Hematopoietic multipotent progenitor cell treated with erythropoietin and hydrocortisone succinate and interleukin-3 and kit ligand, for 8 days (in vitro differentiated cells): ENCODE measurements around the gene CT55.
"Not testable (repeated sequence)": the region's sequence is repeated elsewhere in the genome, so short reads cannot be mapped to it uniquely, and the experiment has no call there.

Experiments
- DNase-seq: peaks from one replicate; pipeline ENCODE4 v3.0.0-alpha.2; 2015

CT55 gene

GRCh38 chrX:135170877-135171519 is at the start of gene CT55:
Gene CT55, minus strand, starts transcription at chrX:135171398. Its CDS starts 227 bp downstream, at chrX:135171171.
- no peak for DNase-seq

GRCh38 chrX:135213200-135213844 is 42.1 kb upstream of the CT55 start:
- DNase-seq, result no peak

GRCh38 chrX:135206427-135206826 is 35.2 kb upstream of the CT55 start:
- not testable (repeated sequence) for DNase-seq

GRCh38 chrX:135200297-135200696 is 29.1 kb upstream of the CT55 start:
- DNase-seq, result no peak

- DNase-seq, result no peak
Observed at GRCh38 chrX:135194684-135195083, 23.5 kb upstream of the CT55 start.

GRCh38 chrX:135193740-135194139 is 22.5 kb upstream of the CT55 start:
- DNase-seq, result no peak

GRCh38 chrX:135191838-135192237 is 20.6 kb upstream of the CT55 start:
- DNase-seq, result no peak

GRCh38 chrX:135185795-135186443 is 14.7 kb upstream of the CT55 start:
- DNase-seq, result peak; percentile 56

- no peak for DNase-seq
Observed at GRCh38 chrX:135178636-135179035, 7.4 kb upstream of the CT55 start.

- no peak for DNase-seq
Observed at GRCh38 chrX:135170468-135170867, 730 bp downstream of the CT55 start.

- not testable (repeated sequence) for DNase-seq
Observed at GRCh38 chrX:135169534-135169933, 1.7 kb downstream of the CT55 start.

- no peak for DNase-seq
Observed at GRCh38 chrX:135168486-135168885, 2.7 kb downstream of the CT55 start.

GRCh38 chrX:135154688-135155087 is 16.5 kb downstream of the CT55 start:
- not testable (repeated sequence) for DNase-seq

- DNase-seq, result not testable (repeated sequence)
Observed at GRCh38 chrX:135126145-135126544, 45.1 kb downstream of the CT55 start.

- DNase-seq, result not testable (repeated sequence)
Observed at GRCh38 chrX:135120056-135120576, 51.1 kb downstream of the CT55 start, which contains the start of gene ETDB. Gene ETDB, minus strand, starts transcription at chrX:135120526. Its CDS starts 1,265 bp downstream, at chrX:135119261.

- DNase-seq, result not testable (repeated sequence)
Observed at GRCh38 chrX:135116064-135116463, 55.1 kb downstream of the CT55 start.

GRCh38 chrX:135114392-135114791 is 56.8 kb downstream of the CT55 start:
- no peak for DNase-seq

GRCh38 chrX:135112743-135113142 is 58.5 kb downstream of the CT55 start:
- DNase-seq, result no peak

- peak; percentile 41 for DNase-seq
Observed at GRCh38 chrX:135112096-135112729, 59.0 kb downstream of the CT55 start.

GRCh38 chrX:135109554-135109953 is 61.6 kb downstream of the CT55 start:
- DNase-seq, result no peak
